HepG2 (cell line): Measurements from ENCODE around the gene PRKRIP1. TPM values are rescaled to one million over a fixed set of nuclear protein-coding genes. Genes with fewer than 3 reads are reported as not detected.

Experiments
- ESRRA ChIP-seq: sonication (generic); formaldehyde crosslinking; IDR thresholded peaks from 2 replicates; pipeline ENCODE4 v1.5.1; 2020; ENCODE audit warnings: mild to moderate bottlenecking, low read depth, missing genetic modification reagents
- HNRNPLL ChIP-seq: fragments of 200-400 bp; formaldehyde crosslinking; IDR thresholded peaks from 2 replicates; pipeline ENCODE4 v1.6.1; 2017; ENCODE audit warnings: mild to moderate bottlenecking, low read depth, low read length; ENCODE audit not compliant: poor library complexity, severe bottlenecking
- HOXA9 ChIP-seq: sonication (generic); formaldehyde crosslinking; IDR thresholded peaks from 2 replicates; pipeline ENCODE4 v1.8.1; 2022; ENCODE audit warnings: missing genetic modification reagents, mild to moderate bottlenecking, moderate library complexity, borderline replicate concordance
- KMT2B ChIP-seq: IDR thresholded peaks from 2 replicates; pipeline ENCODE4 v1.6.1; 2016; ENCODE audit warnings: missing genetic modification reagents, missing compliant biosample characterization
- MXI1 ChIP-seq: IDR thresholded peaks from 3 replicates; pipeline ENCODE4 v1.6.1; 2012; ENCODE audit warnings: low read depth, low read length, inconsistent platforms, borderline replicate concordance
- NFKBIZ ChIP-seq: IDR thresholded peaks from 2 replicates; pipeline ENCODE4 v1.6.1; 2018; ENCODE audit warnings: missing genetic modification reagents, missing compliant biosample characterization
- RBFOX2 ChIP-seq: fragments of 200-400 bp; formaldehyde crosslinking; IDR thresholded peaks from 2 replicates; pipeline ENCODE4 v1.6.1; 2017; ENCODE audit warnings: low read depth, mild to moderate bottlenecking, low read length
- REXO4 ChIP-seq: sonication (generic); formaldehyde crosslinking; IDR thresholded peaks from 2 replicates; pipeline ENCODE4 v1.8.0; 2022; ENCODE audit warnings: missing genetic modification reagents, mild to moderate bottlenecking, borderline replicate concordance
- TARDBP ChIP-seq: sonication (generic); formaldehyde crosslinking; IDR thresholded peaks from 2 replicates; pipeline ENCODE4 v1.8.0; 2022; ENCODE audit warnings: mild to moderate bottlenecking, missing genetic modification reagents
- ZFX ChIP-seq: sonication (generic); formaldehyde crosslinking; IDR thresholded peaks from 2 replicates; pipeline ENCODE4 v1.4.0; 2020; ENCODE audit warnings: mild to moderate bottlenecking, low read depth, missing genetic modification reagents, moderate library complexity
- ZNF329 ChIP-seq: sonication (generic); formaldehyde crosslinking; IDR thresholded peaks from 2 replicates; pipeline ENCODE4 v1.9.0; 2021; ENCODE audit warnings: low read depth, mild to moderate bottlenecking, missing genetic modification reagents
- ZNF547 ChIP-seq: sonication (generic); formaldehyde crosslinking; IDR thresholded peaks from 2 replicates; pipeline ENCODE4 v1.5.1; 2020; ENCODE audit warnings: mild to moderate bottlenecking, missing genetic modification reagents
- ZNF589 ChIP-seq: sonication (generic); formaldehyde crosslinking; conservative IDR thresholded peaks from 2 replicates; pipeline ENCODE4 v1.8.0; 2022; ENCODE audit warnings: mild to moderate bottlenecking, moderate library complexity, missing genetic modification reagents
- polyA plus RNA-seq, 8 experiments: library from polyadenylated mRNA; depleted of rRNA in 3 of 8; stranded (reverse) in 7 of 8; unstranded in 1 of 8; fragments of >200 nt; fragmentation: Illumina TruSeq in 4 of 8; extraction: Trizol in 4 of 8; gene quantifications; 2 replicates each; pipeline versions ENCODE4 v1.2.1 to v1.2.3, GENCODE V29; 2011 to 2016; ENCODE audit warnings: low read depth in 4 of 8, missing spikeins in 1 of 8, mixed read lengths in 1 of 8; ENCODE audit not compliant: insufficient read depth in 1 of 8
- total RNA-seq, 5 experiments: library from RNA; depleted of rRNA; stranded (reverse); fragments of >200 nt; fragmentation: Illumina TruSeq; extraction: Trizol; gene quantifications; 2 replicates each; pipeline ENCODE4 v1.2.3, GENCODE V29; 2016; ENCODE audit warnings: low read depth in 1 of 5
- TF ChIP-seq, protein P1 (sequence below): sonication (generic); formaldehyde crosslinking; IDR thresholded peaks from 2 replicates; pipeline ENCODE4 v1.5.1; 2020; ENCODE audit warnings: mild to moderate bottlenecking, missing genetic modification reagents
- TF ChIP-seq, protein P2 (sequence below): conservative IDR thresholded peaks from 2 replicates; pipeline ENCODE4 v1.6.1; 2018; ENCODE audit warnings: missing genetic modification reagents
- TF ChIP-seq, protein P3 (sequence below): sonication (generic); formaldehyde crosslinking; IDR thresholded peaks from 2 replicates; pipeline ENCODE4 v1.8.1; 2023; ENCODE audit warnings: mild to moderate bottlenecking, missing genetic modification reagents
- TF ChIP-seq, protein P4 (sequence below): fragments of 450-650 bp; IDR thresholded peaks from 2 replicates; pipeline ENCODE4 v1.6.1; 2016
- TF ChIP-seq, protein P5 (sequence below): sonication (generic); formaldehyde crosslinking; IDR thresholded peaks from 2 replicates; pipeline ENCODE4 v1.5.1; 2020; ENCODE audit warnings: missing genetic modification reagents, mild to moderate bottlenecking, borderline replicate concordance
- TF ChIP-seq, protein P6 (sequence below): sonication (generic); formaldehyde crosslinking; IDR thresholded peaks from 2 replicates; pipeline ENCODE4 v1.4.0; 2020; ENCODE audit warnings: missing genetic modification reagents

The PRKRIP1 gene
- total and polyA plus RNA-seq, 2 of the 13 experiments (the other 11 are each of a cell fraction or from before 2014, with no cell fraction given): 13.2 to 16.8 TPM

DNA sequence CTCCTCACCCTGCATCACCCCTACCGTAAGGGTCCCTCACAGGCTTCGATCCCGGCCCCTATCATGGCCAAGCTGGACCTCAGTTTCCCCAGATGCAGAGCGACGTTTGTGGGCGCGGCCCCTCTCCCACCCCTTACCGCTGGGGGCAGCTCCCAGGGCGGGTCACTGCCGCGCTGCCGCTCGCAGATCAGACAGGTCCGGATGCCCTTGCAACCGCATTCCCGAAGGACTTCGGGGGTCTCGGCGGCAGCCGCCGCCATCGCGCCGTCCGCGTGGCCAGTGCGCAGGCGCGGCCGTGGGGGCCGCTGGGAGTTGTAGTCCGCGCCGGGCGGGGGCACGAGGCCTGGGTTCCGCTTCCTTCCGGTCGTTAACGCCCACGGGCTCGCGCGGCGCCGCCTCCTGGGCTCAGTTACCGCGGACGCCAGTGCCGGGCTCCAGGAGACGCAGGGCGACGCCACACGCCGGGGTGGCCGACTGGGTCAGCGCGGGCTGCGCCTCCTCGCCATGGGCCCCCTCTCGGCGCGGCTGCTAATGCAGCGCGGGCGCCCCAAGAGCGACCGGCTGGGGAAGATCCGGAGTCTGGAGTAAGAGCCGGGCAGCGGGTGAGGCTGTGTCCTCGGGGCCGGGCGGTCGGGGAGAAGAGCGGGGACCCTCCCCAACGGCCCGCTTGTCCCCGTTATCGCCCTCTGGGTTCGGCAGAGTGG is 68.6 kb downstream of the PRKRIP1 start, which contains the start of the genes ALKBH4 and LRWD1 (continued):
- TF ChIP-seq, protein P1, sequence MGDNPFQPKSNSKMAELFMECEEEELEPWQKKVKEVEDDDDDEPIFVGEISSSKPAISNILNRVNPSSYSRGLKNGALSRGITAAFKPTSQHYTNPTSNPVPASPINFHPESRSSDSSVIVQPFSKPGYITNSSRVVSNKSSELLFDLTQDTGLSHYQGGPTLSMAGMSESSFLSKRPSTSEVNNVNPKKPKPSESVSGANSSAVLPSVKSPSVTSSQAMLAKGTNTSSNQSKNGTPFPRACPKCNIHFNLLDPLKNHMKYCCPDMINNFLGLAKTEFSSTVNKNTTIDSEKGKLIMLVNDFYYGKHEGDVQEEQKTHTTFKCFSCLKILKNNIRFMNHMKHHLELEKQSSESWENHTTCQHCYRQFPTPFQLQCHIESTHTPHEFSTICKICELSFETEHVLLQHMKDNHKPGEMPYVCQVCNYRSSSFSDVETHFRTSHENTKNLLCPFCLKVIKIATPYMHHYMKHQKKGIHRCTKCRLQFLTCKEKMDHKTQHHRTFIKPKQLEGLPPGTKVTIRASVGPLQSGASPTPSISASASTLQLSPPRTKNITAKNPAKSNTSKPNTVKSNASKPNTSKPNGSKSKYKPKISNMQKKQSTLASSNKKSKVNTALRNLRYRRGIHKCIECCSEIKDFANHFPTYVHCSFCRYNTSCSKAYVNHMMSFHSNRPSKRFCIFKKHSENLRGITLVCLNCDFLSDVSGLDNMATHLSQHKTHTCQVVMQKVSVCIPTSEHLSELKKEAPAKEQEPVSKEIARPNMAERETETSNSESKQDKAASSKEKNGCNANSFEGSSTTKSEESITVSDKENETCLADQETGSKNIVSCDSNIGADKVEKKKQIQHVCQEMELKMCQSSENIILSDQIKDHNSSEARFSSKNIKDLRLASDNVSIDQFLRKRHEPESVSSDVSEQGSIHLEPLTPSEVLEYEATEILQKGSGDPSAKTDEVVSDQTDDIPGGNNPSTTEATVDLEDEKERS (CRISPR knock-in tag): no peak
- TF ChIP-seq TARDBP (CRISPR knock-in tag) (peak; percentile 83), NFKBIZ (CRISPR knock-in tag) (0 out of 2 replicates have a peak, but pooled peaks have one; percentile 39), RBFOX2 (peak; percentile 91), REXO4 (CRISPR knock-in tag) (no peak), HOXA9 (CRISPR knock-in tag) (peak; percentile 75; the same call in 1 of the 2 replicates), ZFX (peak; percentile 60), ESRRA (CRISPR knock-in tag) (no peak), ZNF589 (CRISPR knock-in tag) (peak; percentile 78; the same call in 1 of the 2 replicates), KMT2B (CRISPR knock-in tag) (0 out of 2 replicates have a peak, but pooled peaks have one; percentile 25), ZNF329 (0 out of 2 replicates have a peak, but pooled peaks have one; percentile 51), HNRNPLL (peak; percentile 69), ZNF547 (CRISPR knock-in tag) (no peak; the same call in 1 of the 2 replicates), MXI1 (peak; percentile 96; the same call in 1 of the 3 replicates)
- TF ChIP-seq, protein P2, sequence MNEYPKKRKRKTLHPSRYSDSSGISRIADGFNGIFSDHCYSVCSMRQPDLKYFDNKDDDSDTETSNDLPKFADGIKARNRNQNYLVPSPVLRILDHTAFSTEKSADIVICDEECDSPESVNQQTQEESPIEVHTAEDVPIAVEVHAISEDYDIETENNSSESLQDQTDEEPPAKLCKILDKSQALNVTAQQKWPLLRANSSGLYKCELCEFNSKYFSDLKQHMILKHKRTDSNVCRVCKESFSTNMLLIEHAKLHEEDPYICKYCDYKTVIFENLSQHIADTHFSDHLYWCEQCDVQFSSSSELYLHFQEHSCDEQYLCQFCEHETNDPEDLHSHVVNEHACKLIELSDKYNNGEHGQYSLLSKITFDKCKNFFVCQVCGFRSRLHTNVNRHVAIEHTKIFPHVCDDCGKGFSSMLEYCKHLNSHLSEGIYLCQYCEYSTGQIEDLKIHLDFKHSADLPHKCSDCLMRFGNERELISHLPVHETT (CRISPR knock-in tag): 0 out of 2 replicates have a peak, but pooled peaks have one; percentile 61
- TF ChIP-seq, protein P3, sequence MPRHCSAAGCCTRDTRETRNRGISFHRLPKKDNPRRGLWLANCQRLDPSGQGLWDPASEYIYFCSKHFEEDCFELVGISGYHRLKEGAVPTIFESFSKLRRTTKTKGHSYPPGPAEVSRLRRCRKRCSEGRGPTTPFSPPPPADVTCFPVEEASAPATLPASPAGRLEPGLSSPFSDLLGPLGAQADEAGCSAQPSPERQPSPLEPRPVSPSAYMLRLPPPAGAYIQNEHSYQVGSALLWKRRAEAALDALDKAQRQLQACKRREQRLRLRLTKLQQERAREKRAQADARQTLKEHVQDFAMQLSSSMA (CRISPR knock-in tag): no peak
- TF ChIP-seq, protein P4, sequence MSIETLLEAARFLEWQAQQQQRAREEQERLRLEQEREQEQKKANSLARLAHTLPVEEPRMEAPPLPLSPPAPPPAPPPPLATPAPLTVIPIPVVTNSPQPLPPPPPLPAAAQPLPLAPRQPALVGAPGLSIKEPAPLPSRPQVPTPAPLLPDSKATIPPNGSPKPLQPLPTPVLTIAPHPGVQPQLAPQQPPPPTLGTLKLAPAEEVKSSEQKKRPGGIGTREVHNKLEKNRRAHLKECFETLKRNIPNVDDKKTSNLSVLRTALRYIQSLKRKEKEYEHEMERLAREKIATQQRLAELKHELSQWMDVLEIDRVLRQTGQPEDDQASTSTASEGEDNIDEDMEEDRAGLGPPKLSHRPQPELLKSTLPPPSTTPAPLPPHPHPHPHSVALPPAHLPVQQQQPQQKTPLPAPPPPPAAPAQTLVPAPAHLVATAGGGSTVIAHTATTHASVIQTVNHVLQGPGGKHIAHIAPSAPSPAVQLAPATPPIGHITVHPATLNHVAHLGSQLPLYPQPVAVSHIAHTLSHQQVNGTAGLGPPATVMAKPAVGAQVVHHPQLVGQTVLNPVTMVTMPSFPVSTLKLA: peak; percentile 62; the same call in 1 of the 2 replicates
- TF ChIP-seq, protein P5, sequence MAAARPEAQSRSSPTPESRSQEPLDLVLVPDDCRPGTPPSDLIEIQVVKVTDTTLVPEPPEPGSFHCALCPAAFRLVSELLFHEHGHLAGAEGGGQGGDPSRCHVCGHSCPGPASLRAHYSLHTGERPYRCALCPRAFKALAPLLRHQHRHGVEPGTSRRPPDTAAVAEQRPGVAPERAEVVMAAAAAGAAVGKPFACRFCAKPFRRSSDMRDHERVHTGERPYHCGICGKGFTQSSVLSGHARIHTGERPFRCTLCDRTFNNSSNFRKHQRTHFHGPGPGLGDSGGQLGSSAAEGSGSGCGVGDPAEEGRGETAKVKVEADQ (CRISPR knock-in tag): 0 out of 2 replicates have a peak, but pooled peaks have one; percentile 15
- TF ChIP-seq, protein P6, sequence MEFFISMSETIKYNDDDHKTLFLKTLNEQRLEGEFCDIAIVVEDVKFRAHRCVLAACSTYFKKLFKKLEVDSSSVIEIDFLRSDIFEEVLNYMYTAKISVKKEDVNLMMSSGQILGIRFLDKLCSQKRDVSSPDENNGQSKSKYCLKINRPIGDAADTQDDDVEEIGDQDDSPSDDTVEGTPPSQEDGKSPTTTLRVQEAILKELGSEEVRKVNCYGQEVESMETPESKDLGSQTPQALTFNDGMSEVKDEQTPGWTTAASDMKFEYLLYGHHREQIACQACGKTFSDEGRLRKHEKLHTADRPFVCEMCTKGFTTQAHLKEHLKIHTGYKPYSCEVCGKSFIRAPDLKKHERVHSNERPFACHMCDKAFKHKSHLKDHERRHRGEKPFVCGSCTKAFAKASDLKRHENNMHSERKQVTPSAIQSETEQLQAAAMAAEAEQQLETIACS (CRISPR knock-in tag): peak; percentile 66
